HEK293 (cell line): ENCODE data around the gene PSMC5.

ENCODE experiments used
- EGR2 ChIP-seq: fragments of 450-650 bp; formaldehyde crosslinking; IDR thresholded peaks from 2 replicates; pipeline ENCODE4 v1.5.1; 2016; ENCODE audit warnings: low read depth, missing biosample characterization, missing genetic modification characterization
- ZNF302 ChIP-seq: fragments of 450-650 bp; formaldehyde crosslinking; IDR thresholded peaks from 2 replicates; pipeline ENCODE4 v1.5.1; 2016; ENCODE audit warnings: missing biosample characterization, missing genetic modification characterization, low read depth

GRCh38 chr17:63786971-63787711, 40.1 kb upstream of the PSMC5 start:
- TF ChIP-seq ZNF302 (tag by site-specific recombination) (no peak), EGR2 (no peak)
